Astrocyte (in vitro differentiated cells and primary cell): ENCODE results near the gene BCAM.

Experiments used
- EZH2 ChIP-seq: IDR thresholded peaks from 2 replicates; pipeline ENCODE4 v1.6.1; 2012; ENCODE audit warnings: mild to moderate bottlenecking, low read length, inconsistent platforms; ENCODE audit not compliant: insufficient read depth
- TF ChIP-seq, protein P1 (sequence below): IDR thresholded peaks from 2 replicates; pipeline ENCODE4 v1.5.1; 2011; ENCODE audit warnings: low read depth, mild to moderate bottlenecking, inconsistent platforms, low read length, moderate library complexity; ENCODE audit not compliant: insufficient read depth

DNA sequence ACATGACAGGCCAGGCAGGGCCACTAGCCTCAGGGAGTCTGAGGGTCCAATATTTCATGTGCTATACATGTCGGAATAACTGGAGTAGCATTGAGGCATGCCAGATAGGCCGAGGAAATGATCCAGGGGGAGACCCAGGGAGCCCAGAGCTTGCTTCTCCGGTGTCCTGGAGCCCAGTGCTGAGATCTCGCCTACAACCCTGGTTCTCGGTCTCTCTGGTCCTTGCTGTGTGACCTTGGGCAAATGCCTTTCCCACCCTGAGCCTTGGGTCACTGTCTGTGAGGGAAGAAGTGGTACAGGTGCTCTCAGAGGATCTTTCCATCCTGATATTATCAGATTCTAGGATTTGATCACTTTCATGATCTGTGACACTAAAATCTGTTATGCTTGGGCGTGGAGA, 19.9 kb upstream of the BCAM start:
- TF ChIP-seq, protein P1, sequence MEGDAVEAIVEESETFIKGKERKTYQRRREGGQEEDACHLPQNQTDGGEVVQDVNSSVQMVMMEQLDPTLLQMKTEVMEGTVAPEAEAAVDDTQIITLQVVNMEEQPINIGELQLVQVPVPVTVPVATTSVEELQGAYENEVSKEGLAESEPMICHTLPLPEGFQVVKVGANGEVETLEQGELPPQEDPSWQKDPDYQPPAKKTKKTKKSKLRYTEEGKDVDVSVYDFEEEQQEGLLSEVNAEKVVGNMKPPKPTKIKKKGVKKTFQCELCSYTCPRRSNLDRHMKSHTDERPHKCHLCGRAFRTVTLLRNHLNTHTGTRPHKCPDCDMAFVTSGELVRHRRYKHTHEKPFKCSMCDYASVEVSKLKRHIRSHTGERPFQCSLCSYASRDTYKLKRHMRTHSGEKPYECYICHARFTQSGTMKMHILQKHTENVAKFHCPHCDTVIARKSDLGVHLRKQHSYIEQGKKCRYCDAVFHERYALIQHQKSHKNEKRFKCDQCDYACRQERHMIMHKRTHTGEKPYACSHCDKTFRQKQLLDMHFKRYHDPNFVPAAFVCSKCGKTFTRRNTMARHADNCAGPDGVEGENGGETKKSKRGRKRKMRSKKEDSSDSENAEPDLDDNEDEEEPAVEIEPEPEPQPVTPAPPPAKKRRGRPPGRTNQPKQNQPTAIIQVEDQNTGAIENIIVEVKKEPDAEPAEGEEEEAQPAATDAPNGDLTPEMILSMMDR, result no peak
- TF ChIP-seq EZH2, result no peak
